ELF-1 (cell line): Measurements from ENCODE around the gene SZT2.
"Not testable (repeated sequence)": the region's sequence is repeated elsewhere in the genome, so short reads cannot be mapped to it uniquely, and the experiment has no call there.

Experiments
- DNase-seq: peaks from one replicate; pipeline ENCODE4 v3.0.0-alpha.2; 2016; ENCODE audit warnings: low read depth, low spot score

SZT2 gene

GRCh38 chr1:43454270-43455011, 64.7 kb downstream of the SZT2 start:
- DNase-seq: peak; percentile 82

GRCh38 chr1:43455213-43455889, 65.7 kb downstream of the SZT2 start:
- no peak for DNase-seq

GRCh38 chr1:43458379-43458778, 68.7 kb downstream of the SZT2 start:
- DNase-seq: not testable (repeated sequence)

GRCh38 chr1:43460988-43461693, 71.4 kb downstream of the SZT2 start:
- DNase-seq: no peak

- no peak for DNase-seq
Observed at GRCh38 chr1:43463479-43463878, 73.8 kb downstream of the SZT2 start.

GRCh38 chr1:43464681-43465504, 75.2 kb downstream of the SZT2 start:
- DNase-seq: no peak

GRCh38 chr1:43465505-43466067, 75.9 kb downstream of the SZT2 start:
- DNase-seq: no peak

- no peak for DNase-seq
Observed at GRCh38 chr1:43466403-43466802, 76.7 kb downstream of the SZT2 start.

GRCh38 chr1:43468414-43468813, 78.7 kb downstream of the SZT2 start:
- no peak for DNase-seq

GRCh38 chr1:43469932-43470331, 80.2 kb downstream of the SZT2 start:
- DNase-seq: no peak

GRCh38 chr1:43472087-43472462, 82.4 kb downstream of the SZT2 start:
- DNase-seq: no peak

- DNase-seq: peak; percentile 57
Observed at GRCh38 chr1:43472463-43473151, 82.9 kb downstream of the SZT2 start.

- no peak for DNase-seq
Observed at GRCh38 chr1:43473463-43473862, 83.8 kb downstream of the SZT2 start.

- DNase-seq: not testable (repeated sequence)
Observed at GRCh38 chr1:43475611-43476401, 86.1 kb downstream of the SZT2 start.

GRCh38 chr1:43477716-43478115, 88.0 kb downstream of the SZT2 start:
- DNase-seq: no peak

- no peak for DNase-seq
Observed at GRCh38 chr1:43479414-43479813, 89.7 kb downstream of the SZT2 start.

GRCh38 chr1:43481491-43481890, 91.8 kb downstream of the SZT2 start:
- DNase-seq: no peak

GRCh38 chr1:43482215-43482614, 92.5 kb downstream of the SZT2 start:
- no peak for DNase-seq

- DNase-seq: no peak
Observed at GRCh38 chr1:43484367-43484766, 94.7 kb downstream of the SZT2 start.

- no peak for DNase-seq
Observed at GRCh38 chr1:43488165-43488564, 98.5 kb downstream of the SZT2 start.
